HUES64 (cell line): ENCODE measurements around the gene PACRG.

ENCODE experiments used
- H3K27ac ChIP-seq: 2 replicates; pipeline ENCODE4 v1.7.0; 2013; ENCODE audit warnings: low read depth, low read length, inconsistent platforms
- H3K27me3 ChIP-seq: 2 replicates; pipeline ENCODE4 v1.6.1; 2013; ENCODE audit warnings: mild to moderate bottlenecking, low read length; ENCODE audit not compliant: insufficient read depth
- H3K36me3 ChIP-seq: 2 replicates; pipeline ENCODE4 v1.6.1; 2013; ENCODE audit warnings: mild to moderate bottlenecking, low read length; ENCODE audit not compliant: insufficient read depth
- H3K4me1 ChIP-seq: 2 replicates; pipeline ENCODE4 v1.6.1; 2013; ENCODE audit warnings: mild to moderate bottlenecking, low read length, moderate library complexity; ENCODE audit not compliant: insufficient read depth
- H3K4me3 ChIP-seq: 2 replicates; pipeline ENCODE4 v1.5.1; 2013; ENCODE audit warnings: mild to moderate bottlenecking, low read length, moderate library complexity
- H3K9ac ChIP-seq: 2 replicates; pipeline ENCODE4 v1.6.1; 2013; ENCODE audit warnings: mild to moderate bottlenecking, low read depth, low read length
- H3K9me3 ChIP-seq: 2 replicates; pipeline ENCODE4 v1.6.1; 2013; ENCODE audit warnings: low read depth, low read length; ENCODE audit not compliant: insufficient read depth
- WGBS: fragments of 150-250, 120-280 bp; methylation state at CpG from one replicate; pipeline ENCODE4 v1.1.7; 2013; ENCODE audit warnings: missing lambda C conversion rate; 5-methylcytosine and 5-hydroxymethylcytosine counted together

Gene PACRG

GRCh38 chr6:162864911-162865310 is 137.1 kb downstream of the PACRG start:
- H3K9me3 ChIP-seq: no peaks in the 10 kb centered on the region
- no peak overlapping the region for H3K27ac ChIP-seq
- H3K4me1 ChIP-seq: peaks cover 7% of the 10 kb centered on the region; the same call in 1 of the 2 replicates
- H3K27me3 ChIP-seq: no peaks in the 10 kb centered on the region
- WGBS: 93% methylated on average over 5 of the region's 5 CpGs
- no peak overlapping the region for H3K4me3 ChIP-seq
- H3K36me3 ChIP-seq: no peaks in the 10 kb centered on the region
- H3K9ac ChIP-seq: no peak overlapping the region

- 100% methylated on average over 1 of the region's 1 CpG for WGBS
- Histone ChIP-seq H3K4me1 (no peaks in the 10 kb centered on the region), H3K4me3 (no peak overlapping the region), H3K9ac (no peak overlapping the region), H3K27ac (no peak overlapping the region), H3K27me3 (no peaks in the 10 kb centered on the region), H3K36me3 (no peaks in the 10 kb centered on the region), H3K9me3 (no peaks in the 10 kb centered on the region)
Measured at GRCh38 chr6:162866656-162867055, 138.9 kb downstream of the PACRG start.

- Histone ChIP-seq H3K4me3 (no peak overlapping the region), H3K27me3 (no peaks in the 10 kb centered on the region), H3K9me3 (no peaks in the 10 kb centered on the region), H3K9ac (no peak overlapping the region), H3K4me1 (no peaks in the 10 kb centered on the region), H3K36me3 (no peaks in the 10 kb centered on the region), H3K27ac (no peak overlapping the region)
- WGBS: 96% methylated on average over 16 of the region's 18 CpGs
Measured at GRCh38 chr6:162868397-162868796, 140.6 kb downstream of the PACRG start.

- Histone ChIP-seq H3K4me3 (no peak overlapping the region), H3K27me3 (no peaks in the 10 kb centered on the region), H3K9me3 (no peaks in the 10 kb centered on the region), H3K36me3 (no peaks in the 10 kb centered on the region), H3K4me1 (no peaks in the 10 kb centered on the region), H3K9ac (no peak overlapping the region), H3K27ac (no peak overlapping the region)
- 100% methylated on average over 1 of the region's 1 CpG for WGBS
Measured at GRCh38 chr6:162871966-162872365, 144.2 kb downstream of the PACRG start.

GRCh38 chr6:162873537-162873936 is 145.8 kb downstream of the PACRG start:
- H3K36me3 ChIP-seq: no peaks in the 10 kb centered on the region
- no peaks in the 10 kb centered on the region for H3K27me3 ChIP-seq
- H3K9ac ChIP-seq: no peak overlapping the region
- no peaks in the 10 kb centered on the region for H3K4me1 ChIP-seq
- no peak overlapping the region for H3K27ac ChIP-seq
- no peaks in the 10 kb centered on the region for H3K9me3 ChIP-seq
- WGBS: 95% methylated on average over 2 of the region's 2 CpGs
- no peak overlapping the region for H3K4me3 ChIP-seq

GRCh38 chr6:162875070-162875469 is 147.3 kb downstream of the PACRG start:
- Histone ChIP-seq H3K27ac (no peak overlapping the region), H3K4me1 (no peaks in the 10 kb centered on the region), H3K9ac (no peak overlapping the region), H3K36me3 (no peaks in the 10 kb centered on the region), H3K9me3 (no peaks in the 10 kb centered on the region), H3K4me3 (no peak overlapping the region), H3K27me3 (no peaks in the 10 kb centered on the region)
- WGBS: 91% methylated on average over 2 of the region's 2 CpGs

GRCh38 chr6:162882801-162883481 is 155.2 kb downstream of the PACRG start:
- Histone ChIP-seq H3K4me3 (no peak overlapping the region), H3K4me1 (no peaks in the 10 kb centered on the region), H3K27ac (no peak overlapping the region), H3K9me3 (no peaks in the 10 kb centered on the region), H3K36me3 (no peaks in the 10 kb centered on the region), H3K27me3 (no peaks in the 10 kb centered on the region), H3K9ac (no peak overlapping the region)
- 92% methylated on average over 7 of the region's 8 CpGs for WGBS

- WGBS: 91% methylated on average over 15 of the region's 15 CpGs
- no peaks in the 10 kb centered on the region for H3K9me3 ChIP-seq
- H3K9ac ChIP-seq: no peak overlapping the region
- H3K36me3 ChIP-seq: no peaks in the 10 kb centered on the region
- H3K4me1 ChIP-seq: no peaks in the 10 kb centered on the region
- no peak overlapping the region for H3K4me3 ChIP-seq
- H3K27me3 ChIP-seq: no peaks in the 10 kb centered on the region
- no peak overlapping the region for H3K27ac ChIP-seq
Measured at GRCh38 chr6:162887981-162888689, 160.4 kb downstream of the PACRG start.

GRCh38 chr6:162889303-162889702 is 161.5 kb downstream of the PACRG start:
- no peak overlapping the region for H3K9ac ChIP-seq
- H3K4me3 ChIP-seq: no peak overlapping the region
- WGBS: no CpG with 5 or more reads among the region's 1 CpG
- no peaks in the 10 kb centered on the region for H3K9me3 ChIP-seq
- no peaks in the 10 kb centered on the region for H3K27me3 ChIP-seq
- no peaks in the 10 kb centered on the region for H3K4me1 ChIP-seq
- H3K27ac ChIP-seq: no peak overlapping the region
- H3K36me3 ChIP-seq: no peaks in the 10 kb centered on the region

GRCh38 chr6:162898011-162898410 is 170.2 kb downstream of the PACRG start:
- no peak overlapping the region for H3K4me3 ChIP-seq
- no peaks in the 10 kb centered on the region for H3K9me3 ChIP-seq
- H3K9ac ChIP-seq: no peak overlapping the region
- no peaks in the 10 kb centered on the region for H3K27me3 ChIP-seq
- no peak overlapping the region for H3K27ac ChIP-seq
- no peaks in the 10 kb centered on the region for H3K4me1 ChIP-seq
- WGBS: 98% methylated on average over 7 of the region's 8 CpGs
- no peaks in the 10 kb centered on the region for H3K36me3 ChIP-seq

- no peak overlapping the region for H3K9ac ChIP-seq
- no peaks in the 10 kb centered on the region for H3K36me3 ChIP-seq
- no peaks in the 10 kb centered on the region for H3K4me1 ChIP-seq
- H3K4me3 ChIP-seq: no peak overlapping the region
- no peaks in the 10 kb centered on the region for H3K9me3 ChIP-seq
- H3K27me3 ChIP-seq: no peaks in the 10 kb centered on the region
- H3K27ac ChIP-seq: no peak overlapping the region
- 82% methylated on average over 8 of the region's 8 CpGs for WGBS
Measured at GRCh38 chr6:162899148-162899547, 171.4 kb downstream of the PACRG start.
